AG10803 (cell line): ENCODE results near the gene ZPR1.

ENCODE experiments used
- DNase-seq: peaks from one replicate; pipeline ENCODE4 v3.0.0; 2010; ENCODE audit warnings: low read depth
- H3K4me3 ChIP-seq: 2 replicates; pipeline ENCODE4 v1.5.1; 2011; ENCODE audit warnings: mild to moderate bottlenecking, low read length, control low read depth
- CTCF ChIP-seq: conservative IDR thresholded peaks from 2 replicates; pipeline ENCODE4 v1.5.1; 2011; ENCODE audit warnings: mild to moderate bottlenecking, low read length, control low read depth, inconsistent platforms

Gene ZPR1

DNA sequence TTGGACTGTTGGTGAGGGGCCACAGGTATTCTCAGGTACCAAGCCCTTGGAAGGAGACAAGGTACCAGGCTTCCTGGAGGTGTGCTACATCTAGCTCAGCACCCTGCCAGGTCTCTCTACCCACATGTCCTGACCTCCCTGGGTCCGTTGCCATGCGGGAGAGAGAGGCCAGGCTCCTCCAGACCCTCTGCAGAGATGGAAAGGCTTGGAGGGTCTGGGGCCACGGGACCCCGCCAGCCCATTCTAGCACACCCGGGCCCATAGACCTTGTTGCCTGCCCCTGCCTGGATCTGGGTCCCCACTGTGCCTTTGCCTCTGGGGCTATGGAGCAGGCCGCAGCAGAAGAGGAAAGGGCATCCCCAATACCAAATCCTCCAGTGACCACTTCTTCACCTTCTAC lies 39.6 kb upstream of the ZPR1 start:
- H3K4me3 ChIP-seq = no peak overlapping the region
- no peak for TF ChIP-seq CTCF
- DNase-seq = no peak

- no peak overlapping the region for H3K4me3 ChIP-seq
- TF ChIP-seq CTCF = no peak
- DNase-seq = no peak
Measured at GRCh38 chr11:116826751-116827431, 39.1 kb upstream of the ZPR1 start.

DNA sequence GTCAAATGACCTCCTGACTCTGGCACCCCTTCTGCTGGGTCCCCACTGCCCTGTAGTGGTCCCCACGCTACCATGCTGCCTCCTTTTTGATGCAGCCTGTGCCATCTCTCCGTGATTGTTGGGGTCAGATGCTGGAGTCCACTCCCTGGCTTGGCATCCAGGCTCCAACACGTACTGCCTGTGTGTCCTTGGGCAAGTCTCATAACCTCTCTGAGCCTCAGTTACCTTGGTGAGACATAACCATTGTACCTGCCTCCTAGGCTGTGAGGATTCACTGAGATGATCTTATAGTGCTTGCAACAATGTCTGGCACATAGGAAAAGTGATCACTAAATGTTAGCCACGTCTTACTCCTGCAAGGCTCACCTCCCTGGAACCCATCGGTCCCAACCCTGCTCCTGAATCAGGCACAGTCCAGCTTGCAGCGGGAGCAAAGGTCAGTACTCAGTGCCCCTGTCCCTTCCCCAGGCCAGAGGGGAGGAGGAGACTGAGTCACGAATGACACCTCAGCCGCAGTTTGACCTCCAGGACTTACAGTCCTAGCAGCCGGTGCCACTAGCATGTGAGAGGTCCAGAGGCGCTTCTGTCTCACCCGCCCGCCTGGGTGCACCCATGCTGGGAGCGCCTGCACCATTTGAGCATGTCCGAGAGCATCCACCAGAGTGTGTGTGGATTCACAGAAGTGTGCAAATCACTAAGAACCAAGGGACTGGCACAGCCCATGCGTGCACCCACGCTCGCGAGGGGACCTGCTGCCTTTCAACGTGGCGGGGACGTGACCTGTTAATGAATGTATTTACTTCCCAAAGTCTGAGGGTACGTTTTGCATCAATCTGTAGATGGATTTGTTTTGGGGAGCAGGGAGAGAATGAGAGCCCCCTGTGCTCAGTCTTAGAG lies 38.3 kb upstream of the ZPR1 start:
- DNase-seq = no peak
- no peak for TF ChIP-seq CTCF
- no peak overlapping the region for H3K4me3 ChIP-seq

GRCh38 chr11:116825434-116825833 lies 37.6 kb upstream of the ZPR1 start:
- TF ChIP-seq CTCF = no peak
- no peak for DNase-seq
- no peak overlapping the region for H3K4me3 ChIP-seq

- DNase-seq = no peak
- TF ChIP-seq CTCF = no peak
- no peak within 1 kb of the TSS for H3K4me3 ChIP-seq
Measured at GRCh38 chr11:116823031-116823843, 35.4 kb upstream of the ZPR1 start, which contains the start of gene APOA4. APOA4 (minus strand) TSS chr11:116823304; CDS start chr11:116823191, 113 bp downstream.

DNA sequence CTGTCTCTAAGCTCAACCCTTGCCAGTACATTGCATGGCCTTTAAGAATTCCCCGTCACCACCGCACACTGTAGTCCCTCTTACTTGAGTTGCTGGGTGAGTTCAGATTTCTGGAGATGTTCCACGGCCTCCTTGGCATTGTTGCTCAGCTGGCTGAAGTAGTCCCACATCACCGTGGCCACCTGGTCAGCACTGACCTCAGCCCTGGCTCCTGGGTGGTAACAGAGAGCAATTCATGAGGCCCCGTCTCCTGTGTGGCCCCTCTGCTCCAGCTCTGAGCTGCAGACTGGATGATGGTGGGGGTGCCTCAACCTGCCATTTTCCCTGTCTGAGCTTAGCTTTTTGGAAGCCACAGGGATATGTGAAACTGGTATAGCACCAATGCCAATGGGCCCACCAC lies 34.8 kb upstream of the ZPR1 start:
- TF ChIP-seq CTCF = no peak
- H3K4me3 ChIP-seq = no peak overlapping the region
- no peak for DNase-seq
